Liver (tissue), 9 donors: ENCODE results near the gene BRSK2. TPM values are rescaled to one million over a fixed set of nuclear protein-coding genes. Genes with fewer than 3 reads are reported as not detected.

Experiments used
- DNase-seq: peaks from one replicate; pipeline ENCODE4 v3.0.0-alpha.2; 2017; ENCODE audit warnings: low spot score
- H3K27ac ChIP-seq, 2 donors: one replicate each; pipeline ENCODE4 v1.7.0; 2013; ENCODE audit warnings: inconsistent platforms in 2 of 2, low read length in 2 of 2, control low read depth in 1 of 2, low read depth in 1 of 2, mild to moderate bottlenecking in 1 of 2
- H3K27me3 ChIP-seq, 4 donors: one replicate each; pipeline versions ENCODE4 v1.6.1 to v1.7.0; 2013; ENCODE audit warnings: low read length in 3 of 4, inconsistent platforms in 1 of 4, mild to moderate bottlenecking in 1 of 4, moderate library complexity in 1 of 4; ENCODE audit not compliant: control insufficient read depth in 4 of 4, insufficient read depth in 4 of 4
- H3K36me3 ChIP-seq, 4 donors: one replicate each; pipeline versions ENCODE4 v1.6.1 to v1.7.0; 2013; ENCODE audit warnings: low read length in 3 of 4, mild to moderate bottlenecking in 3 of 4, low read depth in 1 of 4, moderate library complexity in 1 of 4; ENCODE audit not compliant: control insufficient read depth in 4 of 4, insufficient read depth in 3 of 4
- H3K4me1 ChIP-seq, 4 donors: one replicate each; pipeline versions ENCODE4 v1.6.1 to v1.7.0; 2013; ENCODE audit warnings: low read length in 3 of 4, mild to moderate bottlenecking in 3 of 4, moderate library complexity in 1 of 4; ENCODE audit not compliant: control insufficient read depth in 4 of 4, insufficient read depth in 4 of 4
- H3K4me3 ChIP-seq, 3 donors: one replicate each; pipeline versions ENCODE4 v1.6.1 to v1.7.0; 2013; ENCODE audit warnings: low read length in 3 of 3, control low read depth in 1 of 3, low read depth in 1 of 3, mild to moderate bottlenecking in 1 of 3
- H3K9ac ChIP-seq, 2 donors: one replicate each; pipeline ENCODE4 v1.7.0; 2013; ENCODE audit warnings: low read length in 2 of 2, mild to moderate bottlenecking in 2 of 2, moderate library complexity in 2 of 2, control low read depth in 1 of 2, low read depth in 1 of 2
- H3K9me3 ChIP-seq, 4 donors: one replicate each; pipeline versions ENCODE4 v1.6.1 to v1.7.0; 2013; ENCODE audit warnings: low read length in 3 of 4; ENCODE audit not compliant: control insufficient read depth in 4 of 4
- EGR1 ChIP-seq, 2 donors: IDR thresholded peaks; 2 replicates each; pipeline ENCODE4 v1.6.1; 2016 to 2018; ENCODE audit warnings: antibody characterized with exemption in 2 of 2, low read depth in 2 of 2
- FOXA1 ChIP-seq: IDR thresholded peaks from 2 replicates; pipeline ENCODE4 v1.6.1; 2016; ENCODE audit warnings: antibody characterized with exemption
- FOXA2 ChIP-seq: IDR thresholded peaks from 2 replicates; pipeline ENCODE4 v1.6.1; 2016; ENCODE audit warnings: antibody characterized with exemption
- GABPA ChIP-seq, 2 donors: IDR thresholded peaks in 1 of 2; conservative IDR thresholded peaks in 1 of 2; 2 replicates each; pipeline ENCODE4 v1.6.1; 2016; ENCODE audit warnings: antibody characterized with exemption in 2 of 2, mild to moderate bottlenecking in 1 of 2, moderate library complexity in 1 of 2
- HNF4A ChIP-seq, 2 donors: conservative IDR thresholded peaks; 2 replicates each; pipeline ENCODE4 v1.6.1; 2016; ENCODE audit warnings: antibody characterized with exemption in 2 of 2, mild to moderate bottlenecking in 2 of 2
- HNF4G ChIP-seq: IDR thresholded peaks from 2 replicates; pipeline ENCODE4 v1.6.1; 2016; ENCODE audit warnings: antibody characterized with exemption
- JUND ChIP-seq, 2 donors: IDR thresholded peaks; 2 replicates each; pipeline ENCODE4 v1.6.1; 2016; ENCODE audit warnings: antibody characterized with exemption in 2 of 2
- NR2F2 ChIP-seq: IDR thresholded peaks from 2 replicates; pipeline ENCODE4 v1.6.1; 2016; ENCODE audit warnings: antibody characterized with exemption
- RAD21 ChIP-seq, 2 donors: IDR thresholded peaks; 2 replicates each; pipeline ENCODE4 v1.6.1; 2016; ENCODE audit warnings: antibody characterized with exemption in 2 of 2, mild to moderate bottlenecking in 2 of 2
- RXRA ChIP-seq, 2 donors: IDR thresholded peaks; 2 replicates each; pipeline ENCODE4 v1.6.1; 2017 to 2018; ENCODE audit warnings: antibody characterized with exemption in 2 of 2, mild to moderate bottlenecking in 1 of 2
- SP1 ChIP-seq: IDR thresholded peaks from 2 replicates; pipeline ENCODE4 v1.6.1; 2018; ENCODE audit warnings: antibody characterized with exemption, mild to moderate bottlenecking
- TAF1 ChIP-seq: conservative IDR thresholded peaks from 2 replicates; pipeline ENCODE4 v1.6.1; 2016; ENCODE audit warnings: antibody characterized with exemption, mild to moderate bottlenecking
- YY1 ChIP-seq: IDR thresholded peaks from 2 replicates; pipeline ENCODE4 v1.6.1; 2016; ENCODE audit warnings: antibody characterized with exemption, mild to moderate bottlenecking
- WGBS: extraction: QIAGEN DNeasy Blood & Tissue Kit; methylation state at CpG from one replicate; pipeline ENCODE4 v1.1.7; 2013; 5-methylcytosine and 5-hydroxymethylcytosine counted together
- polyA plus RNA-seq, 2 donors: library from polyadenylated mRNA; stranded (reverse) in 1 of 2; unstranded in 1 of 2; fragments of 200-250 nt in 1 of 2; fragments of >200 nt in 1 of 2; fragmentation: Nextera tagmentation in 1 of 2; extraction: Ambion mirVana in 1 of 2; gene quantifications; one replicate each; pipeline versions ENCODE4 v1.2.1 to v1.2.3, GENCODE V29; 2013 to 2015
- total RNA-seq, 2 donors: library from RNA; depleted of rRNA; stranded (reverse); fragments of >200 nt; gene quantifications; one replicate each; pipeline ENCODE4 v1.2.3, GENCODE V29; 2014
- TF ChIP-seq, protein P1 (sequence below): IDR thresholded peaks from 2 replicates; pipeline ENCODE4 v1.6.1; 2016; ENCODE audit warnings: antibody characterized with exemption, mild to moderate bottlenecking
- TF ChIP-seq, protein P2 (sequence below): IDR thresholded peaks from 2 replicates; pipeline ENCODE4 v1.6.1; 2016; ENCODE audit warnings: antibody characterized with exemption
- TF ChIP-seq, protein P3 (sequence below): IDR thresholded peaks from 2 replicates; pipeline ENCODE4 v1.6.1; 2016; ENCODE audit warnings: antibody characterized with exemption
- TF ChIP-seq, protein P4 (sequence below): fragments of 150-350 bp; IDR thresholded peaks from 2 replicates; pipeline ENCODE4 v1.5.1; 2017; ENCODE audit warnings: improper control_type of control experiment, low read depth, low read length; ENCODE audit not compliant: missing input control
- TF ChIP-seq, protein P5 (sequence below): IDR thresholded peaks from 2 replicates; pipeline ENCODE4 v1.6.1; 2016; ENCODE audit warnings: antibody characterized with exemption
- donor health status: healthy.
- donor health status: healthy.
- donor health status: healthy.
- donor health status: healthy.
- donor health status: healthy.

Gene BRSK2
- total and polyA plus RNA-seq, 4 donors: 0.05 to 0.17 TPM; not detected in 2

DNA sequence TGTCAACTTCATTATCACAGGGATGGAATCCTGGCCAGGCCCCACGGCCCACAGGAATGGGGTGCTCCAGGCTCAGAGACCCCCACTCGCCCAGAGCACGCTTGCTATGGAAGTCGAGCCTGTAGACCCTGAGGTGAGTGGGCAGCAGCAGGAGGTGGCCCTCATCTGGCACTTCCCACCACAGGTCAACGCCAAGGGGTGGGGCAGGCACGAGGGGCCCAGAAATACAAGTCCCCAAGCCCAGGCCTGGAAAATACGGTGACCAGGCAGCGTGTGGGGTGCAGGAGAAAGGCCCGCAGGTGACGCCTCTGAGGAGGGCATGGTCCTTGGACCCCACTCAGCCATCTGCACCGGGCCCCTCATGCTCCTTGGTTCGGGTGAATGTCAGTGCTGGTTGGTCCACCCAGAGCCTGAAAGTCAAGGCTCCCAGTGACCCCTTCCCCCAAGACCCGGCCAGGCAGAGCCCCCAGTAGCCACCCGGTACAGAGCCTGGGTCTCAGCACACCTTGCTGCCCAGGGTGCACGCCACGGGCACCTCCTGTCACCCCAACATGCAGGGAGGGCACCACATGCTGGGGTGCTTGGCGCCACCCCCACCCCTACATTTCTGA, 94.4 kb downstream of the BRSK2 start:
- TF ChIP-seq FOXA1: no peak
- no peak for TF ChIP-seq HNF4A (conservative IDR thresholded peaks at IDR 0.05)
- no peak for TF ChIP-seq GABPA (IDR thresholded peaks at IDR 0.05 in 1 of 2, conservative IDR thresholded peaks at IDR 0.05 in 1 of 2)
- TF ChIP-seq HNF4G: no peak
- TF ChIP-seq, protein P1, sequence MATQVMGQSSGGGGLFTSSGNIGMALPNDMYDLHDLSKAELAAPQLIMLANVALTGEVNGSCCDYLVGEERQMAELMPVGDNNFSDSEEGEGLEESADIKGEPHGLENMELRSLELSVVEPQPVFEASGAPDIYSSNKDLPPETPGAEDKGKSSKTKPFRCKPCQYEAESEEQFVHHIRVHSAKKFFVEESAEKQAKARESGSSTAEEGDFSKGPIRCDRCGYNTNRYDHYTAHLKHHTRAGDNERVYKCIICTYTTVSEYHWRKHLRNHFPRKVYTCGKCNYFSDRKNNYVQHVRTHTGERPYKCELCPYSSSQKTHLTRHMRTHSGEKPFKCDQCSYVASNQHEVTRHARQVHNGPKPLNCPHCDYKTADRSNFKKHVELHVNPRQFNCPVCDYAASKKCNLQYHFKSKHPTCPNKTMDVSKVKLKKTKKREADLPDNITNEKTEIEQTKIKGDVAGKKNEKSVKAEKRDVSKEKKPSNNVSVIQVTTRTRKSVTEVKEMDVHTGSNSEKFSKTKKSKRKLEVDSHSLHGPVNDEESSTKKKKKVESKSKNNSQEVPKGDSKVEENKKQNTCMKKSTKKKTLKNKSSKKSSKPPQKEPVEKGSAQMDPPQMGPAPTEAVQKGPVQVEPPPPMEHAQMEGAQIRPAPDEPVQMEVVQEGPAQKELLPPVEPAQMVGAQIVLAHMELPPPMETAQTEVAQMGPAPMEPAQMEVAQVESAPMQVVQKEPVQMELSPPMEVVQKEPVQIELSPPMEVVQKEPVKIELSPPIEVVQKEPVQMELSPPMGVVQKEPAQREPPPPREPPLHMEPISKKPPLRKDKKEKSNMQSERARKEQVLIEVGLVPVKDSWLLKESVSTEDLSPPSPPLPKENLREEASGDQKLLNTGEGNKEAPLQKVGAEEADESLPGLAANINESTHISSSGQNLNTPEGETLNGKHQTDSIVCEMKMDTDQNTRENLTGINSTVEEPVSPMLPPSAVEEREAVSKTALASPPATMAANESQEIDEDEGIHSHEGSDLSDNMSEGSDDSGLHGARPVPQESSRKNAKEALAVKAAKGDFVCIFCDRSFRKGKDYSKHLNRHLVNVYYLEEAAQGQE: no peak
- TF ChIP-seq, protein P2, sequence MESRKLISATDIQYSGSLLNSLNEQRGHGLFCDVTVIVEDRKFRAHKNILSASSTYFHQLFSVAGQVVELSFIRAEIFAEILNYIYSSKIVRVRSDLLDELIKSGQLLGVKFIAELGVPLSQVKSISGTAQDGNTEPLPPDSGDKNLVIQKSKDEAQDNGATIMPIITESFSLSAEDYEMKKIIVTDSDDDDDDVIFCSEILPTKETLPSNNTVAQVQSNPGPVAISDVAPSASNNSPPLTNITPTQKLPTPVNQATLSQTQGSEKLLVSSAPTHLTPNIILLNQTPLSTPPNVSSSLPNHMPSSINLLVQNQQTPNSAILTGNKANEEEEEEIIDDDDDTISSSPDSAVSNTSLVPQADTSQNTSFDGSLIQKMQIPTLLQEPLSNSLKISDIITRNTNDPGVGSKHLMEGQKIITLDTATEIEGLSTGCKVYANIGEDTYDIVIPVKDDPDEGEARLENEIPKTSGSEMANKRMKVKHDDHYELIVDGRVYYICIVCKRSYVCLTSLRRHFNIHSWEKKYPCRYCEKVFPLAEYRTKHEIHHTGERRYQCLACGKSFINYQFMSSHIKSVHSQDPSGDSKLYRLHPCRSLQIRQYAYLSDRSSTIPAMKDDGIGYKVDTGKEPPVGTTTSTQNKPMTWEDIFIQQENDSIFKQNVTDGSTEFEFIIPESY: no peak
- no peak for TF ChIP-seq EGR1 (IDR thresholded peaks at IDR 0.05; ENCODE audit: low read depth in 2 of 2)
- no peak for TF ChIP-seq TAF1
- TF ChIP-seq, protein P3, sequence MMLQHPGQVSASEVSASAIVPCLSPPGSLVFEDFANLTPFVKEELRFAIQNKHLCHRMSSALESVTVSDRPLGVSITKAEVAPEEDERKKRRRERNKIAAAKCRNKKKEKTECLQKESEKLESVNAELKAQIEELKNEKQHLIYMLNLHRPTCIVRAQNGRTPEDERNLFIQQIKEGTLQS: no peak
- TF ChIP-seq JUND (IDR thresholded peaks at IDR 0.05): no peak
- no peak for TF ChIP-seq SP1
- TF ChIP-seq, protein P4, sequence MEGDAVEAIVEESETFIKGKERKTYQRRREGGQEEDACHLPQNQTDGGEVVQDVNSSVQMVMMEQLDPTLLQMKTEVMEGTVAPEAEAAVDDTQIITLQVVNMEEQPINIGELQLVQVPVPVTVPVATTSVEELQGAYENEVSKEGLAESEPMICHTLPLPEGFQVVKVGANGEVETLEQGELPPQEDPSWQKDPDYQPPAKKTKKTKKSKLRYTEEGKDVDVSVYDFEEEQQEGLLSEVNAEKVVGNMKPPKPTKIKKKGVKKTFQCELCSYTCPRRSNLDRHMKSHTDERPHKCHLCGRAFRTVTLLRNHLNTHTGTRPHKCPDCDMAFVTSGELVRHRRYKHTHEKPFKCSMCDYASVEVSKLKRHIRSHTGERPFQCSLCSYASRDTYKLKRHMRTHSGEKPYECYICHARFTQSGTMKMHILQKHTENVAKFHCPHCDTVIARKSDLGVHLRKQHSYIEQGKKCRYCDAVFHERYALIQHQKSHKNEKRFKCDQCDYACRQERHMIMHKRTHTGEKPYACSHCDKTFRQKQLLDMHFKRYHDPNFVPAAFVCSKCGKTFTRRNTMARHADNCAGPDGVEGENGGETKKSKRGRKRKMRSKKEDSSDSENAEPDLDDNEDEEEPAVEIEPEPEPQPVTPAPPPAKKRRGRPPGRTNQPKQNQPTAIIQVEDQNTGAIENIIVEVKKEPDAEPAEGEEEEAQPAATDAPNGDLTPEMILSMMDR: no peak
- TF ChIP-seq RXRA (IDR thresholded peaks at IDR 0.05): no peak
- no peak for TF ChIP-seq YY1
- TF ChIP-seq NR2F2: no peak
- TF ChIP-seq, protein P5, sequence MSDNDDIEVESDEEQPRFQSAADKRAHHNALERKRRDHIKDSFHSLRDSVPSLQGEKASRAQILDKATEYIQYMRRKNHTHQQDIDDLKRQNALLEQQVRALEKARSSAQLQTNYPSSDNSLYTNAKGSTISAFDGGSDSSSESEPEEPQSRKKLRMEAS: no peak
- TF ChIP-seq FOXA2: no peak
- TF ChIP-seq RAD21 (IDR thresholded peaks at IDR 0.05): no peak
- no peak for DNase-seq
- Histone ChIP-seq H3K4me3 (no peak overlapping the region), H3K9ac (no peak overlapping the region), H3K9me3 (no peaks in the 10 kb centered on the region), H3K36me3 (peaks cover 0 to 9% (median 8%) of the 10 kb centered on the region in 4 donors), H3K27ac (no peak overlapping the region), H3K27me3 (no peaks in the 10 kb centered on the region), H3K4me1 (peaks cover 0 to 13% (median 4%) of the 10 kb centered on the region in 4 donors)
- WGBS: 94% methylated on average over 17 of the region's 17 CpGs
